DOHH2 (cell line): ENCODE measurements around the gene P4HA2.
A peak's percentile ranks its signal among the peaks of the same experiment; 100 is the strongest.

Experiments
- H3F3A ChIP-seq: fragments of 200-600 bp; sonication (generic), shearing (Covaris generic); 2 replicates; pipeline ENCODE4 v1.6.0; 2016; ENCODE audit warnings: antibody characterized with exemption, mild to moderate bottlenecking; ENCODE audit not compliant: control insufficient read depth, insufficient read depth
- H3K27ac ChIP-seq: fragments of 200-600 bp; sonication (generic); 2 replicates; pipeline ENCODE4 v1.5.1; 2014; ENCODE audit warnings: low read depth, mild to moderate bottlenecking, low read length, moderate library complexity
- H3K27me3 ChIP-seq: fragments of 200-600 bp; sonication (generic); 2 replicates; pipeline ENCODE4 v1.6.1; 2014; ENCODE audit warnings: mild to moderate bottlenecking, low read length, mixed read lengths; ENCODE audit not compliant: control insufficient read depth
- H3K36me3 ChIP-seq: fragments of 200-600 bp; sonication (generic); 2 replicates; pipeline ENCODE4 v1.6.1; 2014; ENCODE audit warnings: mild to moderate bottlenecking, low read length, moderate library complexity, mixed read lengths; ENCODE audit not compliant: control insufficient read depth
- H3K4me1 ChIP-seq: fragments of 200-600 bp; sonication (generic); 2 replicates; pipeline ENCODE4 v1.6.1; 2014; ENCODE audit warnings: mild to moderate bottlenecking, low read length, mixed read lengths; ENCODE audit not compliant: control insufficient read depth
- H3K4me2 ChIP-seq: fragments of 200-600 bp; sonication (generic); 2 replicates; pipeline ENCODE4 v1.6.0; 2014; ENCODE audit warnings: mild to moderate bottlenecking, low read length, moderate library complexity
- H3K4me3 ChIP-seq: fragments of 200-600 bp; sonication (generic); 2 replicates; pipeline ENCODE4 v1.5.1; 2014; ENCODE audit warnings: mild to moderate bottlenecking, low read length, mixed read lengths
- H3K79me2 ChIP-seq: fragments of 200-600 bp; sonication (generic); 2 replicates; pipeline ENCODE4 v1.6.1; 2014; ENCODE audit warnings: mild to moderate bottlenecking, low read length, mixed read lengths; ENCODE audit not compliant: control insufficient read depth
- H3K9me2 ChIP-seq: fragments of 200-600 bp; sonication (generic); replicated peaks from 2 replicates; pipeline ENCODE4 v1.6.1; 2014; ENCODE audit warnings: mild to moderate bottlenecking, low read length, mixed read lengths; ENCODE audit not compliant: control insufficient read depth
- H3K9me3 ChIP-seq: fragments of 200-600 bp; sonication (generic); 2 replicates; pipeline ENCODE4 v1.6.1; 2014; ENCODE audit warnings: antibody characterized with exemption, low read length, mixed read lengths; ENCODE audit not compliant: control insufficient read depth, insufficient read depth
- H4K20me1 ChIP-seq: fragments of 200-600 bp; sonication (generic); 2 replicates; pipeline ENCODE4 v1.6.0; 2014; ENCODE audit warnings: low read depth, mild to moderate bottlenecking, antibody characterized with exemption, low read length, moderate library complexity; ENCODE audit not compliant: control insufficient read depth, insufficient read depth
- EZH2phosphoT487 ChIP-seq: fragments of 200-600 bp; sonication (generic); IDR thresholded peaks from 2 replicates; pipeline ENCODE4 v1.6.1; 2017; ENCODE audit warnings: borderline replicate concordance, mild to moderate bottlenecking, antibody characterized with exemption, low read length, moderate library complexity, mixed read lengths
- TF ChIP-seq, protein P1 (sequence below): fragments of 200-600 bp; sonication (generic); IDR thresholded peaks from one replicate; pipeline ENCODE4 v1.5.1; 2014; ENCODE audit warnings: antibody characterized with exemption, mild to moderate bottlenecking, low read depth, low read length; ENCODE audit not compliant: poor library complexity, severe bottlenecking

P4HA2 gene

DNA sequence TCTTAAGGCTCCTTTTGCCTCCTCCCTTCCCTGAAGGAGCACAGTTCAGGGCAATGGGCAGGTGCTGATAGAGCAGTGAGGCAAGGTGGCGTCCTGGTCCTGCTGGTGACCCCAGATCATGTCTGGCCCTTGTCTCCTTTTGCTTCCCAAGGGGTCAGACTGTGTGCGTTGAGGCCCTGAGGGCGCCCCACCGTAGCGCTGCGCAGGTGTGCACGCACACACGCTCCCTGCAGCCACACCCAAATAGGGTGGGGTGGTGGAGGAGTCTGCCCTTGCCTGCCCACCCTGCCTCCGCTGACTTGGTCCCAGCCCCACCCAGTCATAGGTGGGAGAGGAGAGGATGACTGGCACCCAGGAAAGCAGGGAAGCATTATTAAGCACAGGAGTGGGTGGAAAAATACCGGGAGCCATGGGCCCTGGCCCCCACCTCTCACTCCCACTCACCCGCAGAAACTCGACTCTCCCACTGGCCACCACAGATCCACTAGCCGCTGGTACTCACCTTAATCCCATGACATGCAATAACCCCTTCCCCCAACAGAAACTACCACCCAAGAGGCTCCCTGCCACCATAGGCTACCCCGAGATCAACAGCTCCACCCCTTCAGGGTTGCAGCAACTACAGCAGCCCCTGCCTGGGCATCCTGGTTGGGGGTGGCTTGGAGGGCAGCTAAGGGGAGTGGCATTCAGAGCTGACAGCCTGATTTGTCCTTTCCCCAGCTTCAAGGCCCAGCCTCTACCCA is 46.6 kb upstream of the P4HA2 start:
- TF ChIP-seq, protein P1, sequence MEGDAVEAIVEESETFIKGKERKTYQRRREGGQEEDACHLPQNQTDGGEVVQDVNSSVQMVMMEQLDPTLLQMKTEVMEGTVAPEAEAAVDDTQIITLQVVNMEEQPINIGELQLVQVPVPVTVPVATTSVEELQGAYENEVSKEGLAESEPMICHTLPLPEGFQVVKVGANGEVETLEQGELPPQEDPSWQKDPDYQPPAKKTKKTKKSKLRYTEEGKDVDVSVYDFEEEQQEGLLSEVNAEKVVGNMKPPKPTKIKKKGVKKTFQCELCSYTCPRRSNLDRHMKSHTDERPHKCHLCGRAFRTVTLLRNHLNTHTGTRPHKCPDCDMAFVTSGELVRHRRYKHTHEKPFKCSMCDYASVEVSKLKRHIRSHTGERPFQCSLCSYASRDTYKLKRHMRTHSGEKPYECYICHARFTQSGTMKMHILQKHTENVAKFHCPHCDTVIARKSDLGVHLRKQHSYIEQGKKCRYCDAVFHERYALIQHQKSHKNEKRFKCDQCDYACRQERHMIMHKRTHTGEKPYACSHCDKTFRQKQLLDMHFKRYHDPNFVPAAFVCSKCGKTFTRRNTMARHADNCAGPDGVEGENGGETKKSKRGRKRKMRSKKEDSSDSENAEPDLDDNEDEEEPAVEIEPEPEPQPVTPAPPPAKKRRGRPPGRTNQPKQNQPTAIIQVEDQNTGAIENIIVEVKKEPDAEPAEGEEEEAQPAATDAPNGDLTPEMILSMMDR: no peak
- no peak for TF ChIP-seq EZH2phosphoT487
- no peak overlapping the region for H3K4me2 ChIP-seq
- H3K4me3 ChIP-seq: no peak overlapping the region
- H3K79me2 ChIP-seq: no peaks in the 10 kb centered on the region
- H3K27me3 ChIP-seq: peaks cover 11% of the 10 kb centered on the region
- no peak overlapping the region for H3K27ac ChIP-seq
- H3F3A ChIP-seq: no peaks in the 10 kb centered on the region
- H3K4me1 ChIP-seq: no peaks in the 10 kb centered on the region
- H4K20me1 ChIP-seq: no peaks in the 10 kb centered on the region
- H3K36me3 ChIP-seq: no peaks in the 10 kb centered on the region
- H3K9me2 ChIP-seq: no peaks in the 10 kb centered on the region
- H3K9me3 ChIP-seq: no peaks in the 10 kb centered on the region

DNA sequence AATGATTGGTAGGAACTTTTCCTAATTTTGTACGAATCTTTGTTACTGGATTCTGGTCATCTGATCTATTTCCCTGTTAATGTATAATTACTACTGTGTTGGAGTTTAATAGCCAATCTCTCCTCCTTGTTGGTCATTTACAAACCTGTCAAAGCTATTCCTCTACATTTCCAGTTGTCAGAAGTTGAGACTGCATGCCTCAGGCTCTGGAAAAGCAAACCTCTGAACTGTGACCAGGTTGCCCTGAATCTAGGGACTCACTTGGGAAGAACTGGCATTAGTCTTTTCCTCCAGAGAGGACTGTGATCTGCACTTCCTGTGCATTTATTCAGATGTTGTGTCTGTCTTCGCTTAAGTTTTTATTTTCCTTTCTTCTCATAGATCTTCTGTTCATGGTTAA is 46.0 kb upstream of the P4HA2 start:
- Histone ChIP-seq H3K36me3 (no peaks in the 10 kb centered on the region), H4K20me1 (no peaks in the 10 kb centered on the region), H3K4me3 (no peak overlapping the region), H3K9me3 (no peaks in the 10 kb centered on the region), H3F3A (no peaks in the 10 kb centered on the region), H3K9me2 (no peaks in the 10 kb centered on the region), H3K79me2 (no peaks in the 10 kb centered on the region), H3K4me2 (no peak overlapping the region), H3K27me3 (peaks cover 11% of the 10 kb centered on the region), H3K27ac (no peak overlapping the region), H3K4me1 (no peaks in the 10 kb centered on the region)
- TF ChIP-seq, protein P1: no peak
- no peak for TF ChIP-seq EZH2phosphoT487

DNA sequence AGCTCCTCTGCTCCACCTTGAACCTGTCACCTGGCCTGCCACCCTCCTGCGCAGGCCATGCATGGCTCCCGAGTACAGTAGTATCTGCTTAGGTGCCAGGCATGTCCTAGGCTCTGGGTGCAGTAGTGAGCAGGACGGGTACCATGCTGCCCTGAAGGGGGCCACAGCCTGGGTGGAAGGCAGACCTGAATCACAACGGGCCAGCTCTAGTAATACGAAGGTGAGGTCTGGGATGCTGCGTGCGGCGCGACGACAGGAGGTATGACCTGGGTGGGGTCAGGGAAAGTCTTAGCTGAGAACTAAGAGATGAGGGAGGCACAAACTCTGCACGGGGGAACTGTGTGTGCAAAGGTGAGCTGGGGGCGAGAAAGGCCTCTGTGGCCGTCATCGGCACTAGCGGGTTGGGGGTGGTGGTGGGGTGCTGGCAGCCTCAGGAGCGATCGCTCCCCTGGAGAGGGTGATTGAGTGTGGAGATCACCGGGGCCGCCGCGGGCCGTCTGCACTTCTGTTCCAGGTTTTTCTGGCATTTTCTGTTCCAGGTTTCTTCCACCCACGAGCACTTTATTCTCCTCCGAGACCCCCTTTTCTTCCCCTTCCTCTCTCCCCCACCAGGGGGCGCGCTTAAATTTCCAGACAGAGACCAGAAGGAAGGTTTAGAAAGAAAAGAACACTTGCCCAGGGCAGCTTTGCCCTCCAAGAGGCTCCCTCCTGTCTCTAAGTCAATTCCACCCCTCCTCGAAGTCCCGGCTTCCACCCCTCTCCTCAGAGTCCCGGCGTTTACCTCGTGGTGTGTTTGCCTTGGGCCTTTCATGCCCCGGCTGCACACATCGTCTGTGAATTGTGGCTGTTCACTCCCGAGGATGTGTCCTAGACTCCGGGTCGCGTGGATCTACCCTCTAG is 44.9 kb upstream of the P4HA2 start:
- peaks cover 11% of the 10 kb centered on the region for H3K27me3 ChIP-seq
- no peaks in the 10 kb centered on the region for H3K4me1 ChIP-seq
- no peaks in the 10 kb centered on the region for H3K9me3 ChIP-seq
- H4K20me1 ChIP-seq: no peaks in the 10 kb centered on the region
- no peaks in the 10 kb centered on the region for H3K79me2 ChIP-seq
- TF ChIP-seq, protein P1: peak; percentile 87
- no peak for TF ChIP-seq EZH2phosphoT487
- no peaks in the 10 kb centered on the region for H3K9me2 ChIP-seq
- H3K27ac ChIP-seq: no peak overlapping the region
- H3K36me3 ChIP-seq: no peaks in the 10 kb centered on the region
- H3F3A ChIP-seq: no peaks in the 10 kb centered on the region
- H3K4me2 ChIP-seq: no peak overlapping the region
- no peak overlapping the region for H3K4me3 ChIP-seq
